ENCODE measurements around the gene TTLL9. TPM values are rescaled to one million over a fixed set of nuclear protein-coding genes. Genes with fewer than 3 reads are reported as not detected.

The TTLL9 gene
- under 1 TPM in 2 of 4 donors, not detected in 2; 0.09 to 0.38 TPM for total RNA-seq

- Histone ChIP-seq H3K4me1 (peaks cover 5 to 23% (median 6%) of the 10 kb centered on the region in 3 donors), H3K27me3 (peaks cover 0 to 43% (median 5%) of the 10 kb centered on the region in 4 donors), H3K9me3 (no peaks in the 10 kb centered on the region), H3K27ac (peak within 1 kb of the TSS in 3 of 4 donors; percentile 27 to 66 (median 51)), H3K36me3 (no peaks in the 10 kb centered on the region), H3K4me3 (peak within 1 kb of the TSS; percentile 38 to 74 (median 56))
- DNase-seq, result no peak
- intact Hi-C loops (cut with DNase I), result no loop called here
- WGBS, 2 donors, result 2% methylated on average over 14 to 15 of the region's 80 CpGs
- TF ChIP-seq POLR2A (IDR thresholded peaks at IDR 0.05), result no peak
Observed at GRCh38 chr20:31869942-31870725, at the start of gene TTLL9, which contains the start of gene DUSP15. TSS of gene TTLL9 (plus strand) at chr20:31870634. CDS start at chr20:31871127, 493 bp downstream. TSS of gene DUSP15 (minus strand) at chr20:31870527. CDS start at chr20:31870337, 190 bp downstream.

- intact Hi-C loops (cut with DNase I), result loop anchor here (10.0 kb wide), 1 partner anchor 203 kb away; no protein-coding TSS in a partner anchor
- H3K27ac ChIP-seq, result no peak overlapping the region
Observed at GRCh38 chr20:31821427-31821826, 49.0 kb upstream of the TTLL9 start.

GRCh38 chr20:31822421-31823330 is 47.8 kb upstream of the TTLL9 start:
- Histone ChIP-seq H3K36me3 (no peaks in the 10 kb centered on the region), H3K9me3 (no peaks in the 10 kb centered on the region), H3K4me1 (peaks cover 7 to 13% (median 9%) of the 10 kb centered on the region in 3 donors), H3K4me3 (peak overlapping the region in 2 of 4 donors; percentile 4 to 40), H3K27me3 (peaks cover 0 to 7% (median 0%) of the 10 kb centered on the region in 4 donors), H3K27ac (no peak overlapping the region)
- peak; percentile 95 to 100 (median 97) for TF ChIP-seq CTCF (IDR thresholded peaks at IDR 0.05)
- TF ChIP-seq POLR2A (IDR thresholded peaks at IDR 0.05), result no peak
- intact Hi-C loops (cut with DNase I), result loop anchor here (10.0 kb wide), 1 partner anchor 202 kb away; no protein-coding TSS in a partner anchor
- WGBS, 2 donors, result 2 to 6% methylated on average over 13 to 16 of the region's 29 CpGs
- DNase-seq, result no peak

More at GRCh38 chr20:31821427-31821826, 49.0 kb upstream of the TTLL9 start:
- TF ChIP-seq POLR2A (IDR thresholded peaks at IDR 0.05) (no peak), CTCF (IDR thresholded peaks at IDR 0.05) (no peak)
- Histone ChIP-seq H3K36me3 (no peaks in the 10 kb centered on the region), H3K9me3 (no peaks in the 10 kb centered on the region), H3K27me3 (peaks cover 0 to 7% (median 0%) of the 10 kb centered on the region in 4 donors), H3K4me3 (no peak overlapping the region), H3K4me1 (peaks cover 7 to 13% (median 9%) of the 10 kb centered on the region in 3 donors)
- DNase-seq, result no peak
- WGBS, 2 donors, result 32 to 58% methylated on average over 3 of the region's 5 CpGs

- intact Hi-C loops (cut with DNase I), result loop anchor here (10.0 kb wide), 1 partner anchor 201 kb away; no protein-coding TSS in a partner anchor
- Histone ChIP-seq H3K9me3 (no peaks in the 10 kb centered on the region), H3K27ac (no peak overlapping the region), H3K27me3 (peaks cover 0 to 7% (median 0%) of the 10 kb centered on the region in 4 donors), H3K36me3 (no peaks in the 10 kb centered on the region), H3K4me3 (no peak overlapping the region), H3K4me1 (peaks cover 7 to 13% (median 9%) of the 10 kb centered on the region in 3 donors)
- WGBS, 2 donors, result 35 to 69% methylated on average over 6 of the region's 14 CpGs
- TF ChIP-seq CTCF (IDR thresholded peaks at IDR 0.05), result no peak
- TF ChIP-seq POLR2A (IDR thresholded peaks at IDR 0.05), result no peak
- DNase-seq, result no peak
Observed at GRCh38 chr20:31823360-31824124, 46.9 kb upstream of the TTLL9 start.

- H3K36me3 ChIP-seq, result no peaks in the 10 kb centered on the region
- intact Hi-C loops (cut with DNase I), result loop anchor here (10.0 kb wide), 1 partner anchor 201 kb away; no protein-coding TSS in a partner anchor
- no peak for DNase-seq
- H3K27me3 ChIP-seq, result peaks cover 0 to 7% (median 0%) of the 10 kb centered on the region in 4 donors
- H3K4me1 ChIP-seq, result peaks cover 7 to 13% (median 9%) of the 10 kb centered on the region in 3 donors
- H3K4me3 ChIP-seq, result no peak overlapping the region
- TF ChIP-seq CTCF (IDR thresholded peaks at IDR 0.05) (no peak), POLR2A (IDR thresholded peaks at IDR 0.05) (no peak)
- WGBS, 2 donors, result no CpG with 5 or more reads among the region's 4 CpGs
- no peaks in the 10 kb centered on the region for H3K9me3 ChIP-seq
- H3K27ac ChIP-seq, result no peak overlapping the region
Observed at GRCh38 chr20:31824125-31824485, 46.3 kb upstream of the TTLL9 start.

Data from esophagus squamous epithelium (tissue), 5 donors.